HEK293 (cell line): ENCODE results near the gene DCAF4.

ENCODE experiments used
- CTCF ChIA-PET: fragments of 350-600 bp; formaldehyde crosslinking; extraction: SDS; loops from one replicate; lab custom pipeline; 2021; ENCODE audit warnings: antibody characterized with exemption; lab: Yijun Ruan, JAX
- POLR2A ChIA-PET: fragments of 300-600 bp; formaldehyde crosslinking; extraction: SDS; loops from one replicate; lab custom pipeline; 2020; ENCODE audit warnings: antibody characterized with exemption, inconsistent platforms; lab: Yijun Ruan, JAX
- H3K27ac ChIP-seq: fragments of 200-500 bp; sonication (Bioruptor generic); 2 replicates; pipeline ENCODE4 v1.5.1; 2014; ENCODE audit warnings: low read depth, low read length, control low read depth, inconsistent platforms; ENCODE audit errors: extremely low read depth
- H3K36me3 ChIP-seq, 2 experiments: fragments of 200-500 bp in 1 of 2; sonication (Bioruptor generic) in 1 of 2; 1 replicate in 1 of 2; 2 replicates in 1 of 2; pipeline ENCODE4 v1.5.1; 2014 to 2017; ENCODE audit warnings: inconsistent platforms in 2 of 2, low read length in 2 of 2; ENCODE audit not compliant: control insufficient read depth in 2 of 2, insufficient read depth in 1 of 2
- H3K4me1 ChIP-seq: fragments of 200-500 bp; sonication (Bioruptor generic); 2 replicates; pipeline ENCODE4 v1.5.1; 2014; ENCODE audit warnings: mild to moderate bottlenecking, low read length, inconsistent platforms; ENCODE audit not compliant: control insufficient read depth, insufficient read depth
- H3K4me3 ChIP-seq: 2 replicates; pipeline ENCODE4 v1.5.1; 2011; ENCODE audit warnings: low read depth, mild to moderate bottlenecking, control low read depth, low read length, moderate library complexity
- H3K9me3 ChIP-seq: fragments of 200-500 bp; sonication (Bioruptor generic); 2 replicates; pipeline ENCODE4 v1.5.1; 2014; ENCODE audit warnings: low read depth, low read length, inconsistent platforms; ENCODE audit not compliant: control insufficient read depth, insufficient read depth
- BCL11B ChIP-seq: fragments of 450-650 bp; formaldehyde crosslinking; IDR thresholded peaks from 2 replicates; pipeline ENCODE4 v1.5.1; 2016; ENCODE audit warnings: low read depth, missing biosample characterization, missing genetic modification characterization
- KLF9 ChIP-seq: fragments of 450-650 bp; formaldehyde crosslinking; IDR thresholded peaks from 2 replicates; pipeline ENCODE4 v1.5.1; 2016; ENCODE audit warnings: missing biosample characterization, missing genetic modification characterization, low read depth
- MEIS1 ChIP-seq: sonication (generic); formaldehyde crosslinking; IDR thresholded peaks from 2 replicates; pipeline ENCODE4 v1.8.1; 2022; ENCODE audit warnings: missing genetic modification reagents, mild to moderate bottlenecking, borderline replicate concordance
- SALL2 ChIP-seq: fragments of 450-650 bp; formaldehyde crosslinking; IDR thresholded peaks from 2 replicates; pipeline ENCODE4 v1.5.0; 2017; ENCODE audit warnings: missing biosample characterization, mild to moderate bottlenecking, missing genetic modification characterization, borderline replicate concordance
- ZBTB21 ChIP-seq: fragments of 450-650 bp; formaldehyde crosslinking; IDR thresholded peaks from 2 replicates; pipeline ENCODE4 v1.5.1; 2017; ENCODE audit warnings: missing biosample characterization, missing genetic modification characterization
- ZFP37 ChIP-seq: fragments of 450-650 bp; formaldehyde crosslinking; IDR thresholded peaks from 2 replicates; pipeline ENCODE4 v1.5.1; 2016; ENCODE audit warnings: missing biosample characterization, missing genetic modification characterization
- ZNF221 ChIP-seq: fragments of 450-650 bp; formaldehyde crosslinking; IDR thresholded peaks from 2 replicates; pipeline ENCODE4 v1.5.1; 2017; ENCODE audit warnings: missing biosample characterization, missing genetic modification characterization, borderline replicate concordance
- ZNF223 ChIP-seq: fragments of 450-650 bp; formaldehyde crosslinking; IDR thresholded peaks from 2 replicates; pipeline ENCODE4 v1.5.1; 2016; ENCODE audit warnings: missing biosample characterization, missing genetic modification characterization
- ZNF544 ChIP-seq: fragments of 450-650 bp; formaldehyde crosslinking; IDR thresholded peaks from 2 replicates; pipeline ENCODE4 v1.5.0; 2017; ENCODE audit warnings: missing biosample characterization, missing genetic modification characterization
- ZNF610 ChIP-seq: fragments of 450-650 bp; formaldehyde crosslinking; IDR thresholded peaks from 2 replicates; pipeline ENCODE4 v1.5.1; 2016; ENCODE audit warnings: missing biosample characterization, missing genetic modification characterization, borderline replicate concordance
- ZNF626 ChIP-seq: fragments of 450-650 bp; sonication (Bioruptor Pico); formaldehyde crosslinking; IDR thresholded peaks from 2 replicates; pipeline ENCODE4 v1.5.1; 2018; ENCODE audit warnings: missing biosample characterization, missing genetic modification characterization, inconsistent platforms
- ZNF660 ChIP-seq: fragments of 450-650 bp; IDR thresholded peaks from 2 replicates; pipeline ENCODE4 v1.5.1; 2018; ENCODE audit warnings: missing biosample characterization, mild to moderate bottlenecking, missing genetic modification characterization
- ZNF670 ChIP-seq: fragments of 450-650 bp; formaldehyde crosslinking; IDR thresholded peaks from 2 replicates; pipeline ENCODE4 v1.5.1; 2016; ENCODE audit warnings: missing biosample characterization, missing genetic modification characterization, low read depth
- ZSCAN16 ChIP-seq: fragments of 450-650 bp; formaldehyde crosslinking; IDR thresholded peaks from 2 replicates; pipeline ENCODE4 v1.5.1; 2016; ENCODE audit warnings: missing biosample characterization, missing genetic modification characterization
- TF ChIP-seq, protein P1 (sequence below): fragments of 450-650 bp; formaldehyde crosslinking; IDR thresholded peaks from 2 replicates; pipeline ENCODE4 v1.5.1; 2016; ENCODE audit warnings: missing biosample characterization, missing genetic modification characterization
- TF ChIP-seq, protein P2 (sequence below): fragments of 450-650 bp; formaldehyde crosslinking; IDR thresholded peaks from 2 replicates; pipeline ENCODE4 v1.5.1; 2016; ENCODE audit warnings: missing biosample characterization, missing genetic modification characterization
- TF ChIP-seq, protein P3 (sequence below): fragments of 450-650 bp; formaldehyde crosslinking; IDR thresholded peaks from 2 replicates; pipeline ENCODE4 v1.5.1; 2016; ENCODE audit warnings: missing biosample characterization, missing genetic modification characterization
- TF ChIP-seq, protein P4 (sequence below): fragments of 450-650 bp; formaldehyde crosslinking; IDR thresholded peaks from 2 replicates; pipeline ENCODE4 v1.5.1; 2016; ENCODE audit warnings: missing biosample characterization, missing genetic modification characterization, borderline replicate concordance

DCAF4 gene

DNA sequence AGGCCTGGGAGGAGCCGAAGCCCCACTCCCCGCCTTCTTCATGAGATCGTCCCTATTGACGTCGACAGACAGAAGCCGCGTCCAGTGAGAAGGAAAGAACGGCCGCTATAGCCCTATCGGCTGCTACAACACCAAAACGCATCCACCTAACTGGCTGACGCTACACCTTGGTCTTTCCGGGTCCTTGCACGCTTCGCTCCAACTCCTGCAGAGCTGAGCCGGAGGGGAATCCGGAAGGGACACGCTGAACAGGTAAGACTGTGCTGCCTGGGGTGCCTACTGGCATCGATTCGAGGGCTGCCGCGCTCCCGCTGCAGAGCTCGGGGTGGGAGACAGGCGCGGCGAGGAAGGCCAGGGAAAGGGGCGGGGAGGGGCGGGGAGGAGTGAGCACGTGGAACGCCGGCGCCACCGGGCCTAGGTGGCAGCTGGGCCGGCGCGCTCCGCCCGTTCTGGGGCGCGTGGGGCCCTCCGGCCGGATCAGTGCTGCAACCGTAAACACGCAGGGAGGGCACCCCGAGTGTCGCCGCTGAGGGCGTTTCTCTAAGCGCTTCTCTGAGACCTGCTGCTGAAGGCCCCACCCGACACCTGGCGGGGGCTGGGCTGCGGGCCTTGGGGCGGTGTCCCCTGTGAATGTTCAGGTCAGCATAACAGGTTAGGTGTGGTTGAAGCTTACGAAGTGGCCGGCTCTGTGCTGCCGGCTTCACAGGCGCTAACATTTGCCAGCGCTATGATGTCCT is at the start of gene DCAF4 (continued):
- TF ChIP-seq, protein P1, sequence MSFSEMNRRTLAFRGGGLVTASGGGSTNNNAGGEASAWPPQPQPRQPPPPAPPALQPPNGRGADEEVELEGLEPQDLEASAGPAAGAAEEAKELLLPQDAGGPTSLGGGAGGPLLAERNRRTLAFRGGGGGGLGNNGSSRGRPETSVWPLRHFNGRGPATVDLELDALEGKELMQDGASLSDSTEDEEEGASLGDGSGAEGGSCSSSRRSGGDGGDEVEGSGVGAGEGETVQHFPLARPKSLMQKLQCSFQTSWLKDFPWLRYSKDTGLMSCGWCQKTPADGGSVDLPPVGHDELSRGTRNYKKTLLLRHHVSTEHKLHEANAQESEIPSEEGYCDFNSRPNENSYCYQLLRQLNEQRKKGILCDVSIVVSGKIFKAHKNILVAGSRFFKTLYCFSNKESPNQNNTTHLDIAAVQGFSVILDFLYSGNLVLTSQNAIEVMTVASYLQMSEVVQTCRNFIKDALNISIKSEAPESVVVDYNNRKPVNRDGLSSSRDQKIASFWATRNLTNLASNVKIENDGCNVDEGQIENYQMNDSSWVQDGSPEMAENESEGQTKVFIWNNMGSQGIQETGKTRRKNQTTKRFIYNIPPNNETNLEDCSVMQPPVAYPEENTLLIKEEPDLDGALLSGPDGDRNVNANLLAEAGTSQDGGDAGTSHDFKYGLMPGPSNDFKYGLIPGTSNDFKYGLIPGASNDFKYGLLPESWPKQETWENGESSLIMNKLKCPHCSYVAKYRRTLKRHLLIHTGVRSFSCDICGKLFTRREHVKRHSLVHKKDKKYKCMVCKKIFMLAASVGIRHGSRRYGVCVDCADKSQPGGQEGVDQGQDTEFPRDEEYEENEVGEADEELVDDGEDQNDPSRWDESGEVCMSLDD (tag by site-specific recombination) = peak; percentile 76; the same call in 1 of the 2 replicates
- no peak for TF ChIP-seq ZNF223 (tag by site-specific recombination)

DNA sequence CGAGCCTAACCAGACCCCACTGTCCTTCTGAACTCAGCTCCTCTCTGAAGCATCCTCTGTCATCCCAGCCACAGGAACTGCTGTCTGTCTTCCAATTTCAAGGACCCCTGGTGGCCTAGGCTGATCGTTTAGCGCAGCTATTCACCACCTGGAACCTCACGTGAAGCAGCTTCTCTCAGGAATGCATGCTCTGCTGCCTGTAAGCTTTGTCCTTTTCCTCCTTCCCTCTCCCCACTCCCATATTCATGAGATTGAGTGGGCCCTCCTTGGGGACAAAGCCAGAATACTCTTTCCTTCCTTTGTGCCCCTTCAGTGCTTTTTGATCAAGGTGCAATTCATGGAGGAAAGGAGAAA is 49.6 kb upstream of the DCAF4 start:
- ChIA-PET POLR2A (no interaction called here), CTCF (interaction anchor here (0.8 to 1.1 kb wide), 2 partner anchors 11 to 28 kb away, joined by 3 read pairs; no protein-coding TSS in a partner anchor)
- H3K36me3 ChIP-seq = no peaks in the 10 kb centered on the region
- TF ChIP-seq ZBTB21 (tag by site-specific recombination) (no peak), ZNF660 (no peak), ZNF221 (tag by site-specific recombination) (no peak), ZNF670 (tag by site-specific recombination) (no peak), ZFP37 (tag by site-specific recombination) (no peak), ZNF223 (tag by site-specific recombination) (no peak), ZNF610 (tag by site-specific recombination) (no peak), MEIS1 (CRISPR knock-in tag) (no peak), ZNF626 (tag by site-specific recombination) (no peak), ZSCAN16 (tag by site-specific recombination) (no peak), SALL2 (tag by site-specific recombination) (no peak)
- TF ChIP-seq, protein P2, sequence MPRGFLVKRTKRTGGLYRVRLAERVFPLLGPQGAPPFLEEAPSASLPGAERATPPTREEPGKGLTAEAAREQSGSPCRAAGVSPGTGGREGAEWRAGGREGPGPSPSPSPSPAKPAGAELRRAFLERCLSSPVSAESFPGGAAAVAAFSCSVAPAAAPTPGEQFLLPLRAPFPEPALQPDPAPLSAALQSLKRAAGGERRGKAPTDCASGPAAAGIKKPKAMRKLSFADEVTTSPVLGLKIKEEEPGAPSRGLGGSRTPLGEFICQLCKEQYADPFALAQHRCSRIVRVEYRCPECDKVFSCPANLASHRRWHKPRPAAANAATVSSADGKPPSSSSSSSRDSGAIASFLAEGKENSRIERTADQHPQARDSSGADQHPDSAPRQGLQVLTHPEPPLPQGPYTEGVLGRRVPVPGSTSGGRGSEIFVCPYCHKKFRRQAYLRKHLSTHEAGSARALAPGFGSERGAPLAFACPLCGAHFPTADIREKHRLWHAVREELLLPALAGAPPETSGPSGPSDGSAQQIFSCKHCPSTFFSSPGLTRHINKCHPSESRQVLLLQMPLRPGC (tag by site-specific recombination) = no peak
- TF ChIP-seq, protein P3, sequence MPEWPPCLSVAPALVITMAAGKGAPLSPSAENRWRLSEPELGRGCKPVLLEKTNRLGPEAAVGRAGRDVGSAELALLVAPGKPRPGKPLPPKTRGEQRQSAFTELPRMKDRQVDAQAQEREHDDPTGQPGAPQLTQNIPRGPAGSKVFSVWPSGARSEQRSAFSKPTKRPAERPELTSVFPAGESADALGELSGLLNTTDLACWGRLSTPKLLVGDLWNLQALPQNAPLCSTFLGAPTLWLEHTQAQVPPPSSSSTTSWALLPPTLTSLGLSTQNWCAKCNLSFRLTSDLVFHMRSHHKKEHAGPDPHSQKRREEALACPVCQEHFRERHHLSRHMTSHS = no peak
- TF ChIP-seq, all 188 proteins: peak for 0
- Histone ChIP-seq H3K9me3 (no peaks in the 10 kb centered on the region), H3K4me3 (no peak overlapping the region), H3K27ac (no peak overlapping the region), H3K4me1 (no peaks in the 10 kb centered on the region)

DNA sequence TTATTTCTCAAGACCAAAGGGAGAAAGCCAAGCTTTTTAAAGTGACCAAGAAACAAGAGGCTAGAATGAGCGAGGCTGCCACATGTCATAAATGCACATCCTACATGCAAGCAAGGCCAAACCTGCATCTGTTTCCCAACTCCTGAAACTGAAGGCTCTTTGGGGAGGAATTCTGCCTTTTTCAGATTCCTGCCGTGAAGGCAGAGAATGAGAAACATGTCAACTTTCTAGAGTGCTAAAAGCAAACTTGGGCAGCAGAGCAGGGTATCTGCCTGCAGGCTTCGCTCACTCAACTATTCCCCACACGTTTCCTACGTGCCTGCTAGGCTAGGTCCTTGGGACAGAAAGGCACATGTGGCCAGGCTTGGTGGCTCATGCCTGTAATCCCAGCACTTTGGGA is 47.5 kb upstream of the DCAF4 start:
- H3K36me3 ChIP-seq = no peaks in the 10 kb centered on the region
- CTCF ChIA-PET = no interaction called here
- no peak overlapping the region for H3K4me3 ChIP-seq
- POLR2A ChIA-PET = interaction anchor here (1.0 kb wide), 1 partner anchor 15 kb away, joined by 3 read pairs; the partner anchor contains the start of gene DPF3
- H3K27ac ChIP-seq = no peak overlapping the region
- no peaks in the 10 kb centered on the region for H3K9me3 ChIP-seq
- H3K4me1 ChIP-seq = no peaks in the 10 kb centered on the region
- no peak for TF ChIP-seq ZNF544
- TF ChIP-seq, protein P4, sequence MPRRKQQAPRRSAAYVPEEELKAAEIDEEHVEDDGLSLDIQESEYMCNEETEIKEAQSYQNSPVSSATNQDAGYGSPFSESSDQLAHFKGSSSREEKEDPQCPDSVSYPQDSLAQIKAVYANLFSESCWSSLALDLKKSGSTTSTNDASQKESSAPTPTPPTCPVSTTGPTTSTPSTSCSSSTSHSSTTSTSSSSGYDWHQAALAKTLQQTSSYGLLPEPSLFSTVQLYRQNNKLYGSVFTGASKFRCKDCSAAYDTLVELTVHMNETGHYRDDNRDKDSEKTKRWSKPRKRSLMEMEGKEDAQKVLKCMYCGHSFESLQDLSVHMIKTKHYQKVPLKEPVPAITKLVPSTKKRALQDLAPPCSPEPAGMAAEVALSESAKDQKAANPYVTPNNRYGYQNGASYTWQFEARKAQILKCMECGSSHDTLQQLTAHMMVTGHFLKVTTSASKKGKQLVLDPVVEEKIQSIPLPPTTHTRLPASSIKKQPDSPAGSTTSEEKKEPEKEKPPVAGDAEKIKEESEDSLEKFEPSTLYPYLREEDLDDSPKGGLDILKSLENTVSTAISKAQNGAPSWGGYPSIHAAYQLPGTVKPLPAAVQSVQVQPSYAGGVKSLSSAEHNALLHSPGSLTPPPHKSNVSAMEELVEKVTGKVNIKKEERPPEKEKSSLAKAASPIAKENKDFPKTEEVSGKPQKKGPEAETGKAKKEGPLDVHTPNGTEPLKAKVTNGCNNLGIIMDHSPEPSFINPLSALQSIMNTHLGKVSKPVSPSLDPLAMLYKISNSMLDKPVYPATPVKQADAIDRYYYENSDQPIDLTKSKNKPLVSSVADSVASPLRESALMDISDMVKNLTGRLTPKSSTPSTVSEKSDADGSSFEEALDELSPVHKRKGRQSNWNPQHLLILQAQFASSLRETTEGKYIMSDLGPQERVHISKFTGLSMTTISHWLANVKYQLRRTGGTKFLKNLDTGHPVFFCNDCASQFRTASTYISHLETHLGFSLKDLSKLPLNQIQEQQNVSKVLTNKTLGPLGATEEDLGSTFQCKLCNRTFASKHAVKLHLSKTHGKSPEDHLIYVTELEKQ = no peak
- no peak for TF ChIP-seq BCL11B (tag by site-specific recombination)
- no peak for TF ChIP-seq KLF9 (tag by site-specific recombination)
